ENCODE results near the gene FGF2. TPM values are rescaled to one million over a fixed set of nuclear protein-coding genes. Genes with fewer than 3 reads are reported as not detected.

FGF2 gene
- total RNA-seq, 1 experiment from 2014 or later: 134 TPM

- ChIA-PET CTCF (interaction anchor here (0.7 to 3.4 kb wide), 4 partner anchors 18 to 51 kb away, joined by 3 to 10 read pairs (median 7); no protein-coding TSS in a partner anchor), POLR2A (interaction anchor here (0.6 to 5.0 kb wide), 6 partner anchors 11 to 95 kb away, joined by 3 to 21 read pairs (median 5); no protein-coding TSS in a partner anchor)
- H3K27me3 Mint-ChIP-seq (ENCODE audit: insufficient read depth, unreplicated experiment): no peaks in the 10 kb centered on the region
- peak overlapping the region; percentile 82 for H3K27ac Mint-ChIP-seq (ENCODE audit: low read depth, unreplicated experiment)
- BruUV-seq (replicated peaks): no TSS peak
- TF ChIP-seq CTCF (IDR thresholded peaks at IDR 0.05; ENCODE audit: unreplicated experiment): no peak
- H3K36me3 Mint-ChIP-seq (ENCODE audit: insufficient read depth, unreplicated experiment): peaks cover 18% of the 10 kb centered on the region
- peaks cover 19% of the 10 kb centered on the region for H3K9me3 Mint-ChIP-seq (ENCODE audit: unreplicated experiment)
- intact Hi-C loops (cut with micrococcal nuclease): no loop called here
- no peak overlapping the region for H3K4me3 Mint-ChIP-seq (ENCODE audit: unreplicated experiment)
- DNase-seq (ENCODE audit: unreplicated experiment): no peak
- peaks cover 40% of the 10 kb centered on the region for H3K4me1 Mint-ChIP-seq (ENCODE audit: insufficient read depth, unreplicated experiment)
Observed at GRCh38 chr4:122873146-122873545, 46.5 kb downstream of the FGF2 start.

GRCh38 chr4:122873821-122874593, 47.4 kb downstream of the FGF2 start:
- ChIA-PET CTCF (interaction anchor here (0.5 to 3.4 kb wide), 7 partner anchors 11 to 58 kb away, joined by 3 to 10 read pairs (median 5); no protein-coding TSS in a partner anchor), POLR2A (interaction anchor here (0.6 to 5.0 kb wide), 14 partner anchors 10 to 141 kb away, joined by 3 to 21 read pairs (median 4); partner anchors contain the start of gene BBS12)
- no peak for TF ChIP-seq CTCF (IDR thresholded peaks at IDR 0.05; ENCODE audit: unreplicated experiment)
- DNase-seq (ENCODE audit: unreplicated experiment): peak; percentile 73
- Mint-ChIP-seq H3K4me1 (ENCODE audit: insufficient read depth, unreplicated experiment) (peaks cover 47% of the 10 kb centered on the region), H3K4me3 (ENCODE audit: unreplicated experiment) (no peak overlapping the region), H3K27me3 (ENCODE audit: insufficient read depth, unreplicated experiment) (no peaks in the 10 kb centered on the region), H3K36me3 (ENCODE audit: insufficient read depth, unreplicated experiment) (peaks cover 23% of the 10 kb centered on the region), H3K27ac (ENCODE audit: low read depth, unreplicated experiment) (peak overlapping the region; percentile 82), H3K9me3 (ENCODE audit: unreplicated experiment) (peaks cover 19% of the 10 kb centered on the region)
- intact Hi-C loops (cut with micrococcal nuclease): loop anchor here (2.0 kb wide), 1 partner anchor 43 kb away; no protein-coding TSS in a partner anchor
- BruUV-seq (replicated peaks): TSS peak; percentile 53

- H3K36me3 Mint-ChIP-seq (ENCODE audit: insufficient read depth, unreplicated experiment): peaks cover 42% of the 10 kb centered on the region
- H3K4me3 Mint-ChIP-seq (ENCODE audit: unreplicated experiment): no peak overlapping the region
- H3K27ac Mint-ChIP-seq (ENCODE audit: low read depth, unreplicated experiment): peak overlapping the region; percentile 74
- no peak for TF ChIP-seq CTCF (IDR thresholded peaks at IDR 0.05; ENCODE audit: unreplicated experiment)
- H3K9me3 Mint-ChIP-seq (ENCODE audit: unreplicated experiment): peaks cover 11% of the 10 kb centered on the region
- DNase-seq (ENCODE audit: unreplicated experiment): no peak
- ChIA-PET CTCF (interaction anchor here (0.6 to 3.4 kb wide), 7 partner anchors 37 to 405 kb away, joined by 3 to 10 read pairs (median 4); no protein-coding TSS in a partner anchor), POLR2A (interaction anchor here (0.8 to 5.0 kb wide), 5 partner anchors 20 to 176 kb away, joined by 3 to 21 read pairs (median 4); partner anchors contain the start of gene BBS12)
- peaks cover 41% of the 10 kb centered on the region for H3K4me1 Mint-ChIP-seq (ENCODE audit: insufficient read depth, unreplicated experiment)
- H3K27me3 Mint-ChIP-seq (ENCODE audit: insufficient read depth, unreplicated experiment): no peaks in the 10 kb centered on the region
- intact Hi-C loops (cut with micrococcal nuclease): loop anchor here (2.0 kb wide), 1 partner anchor 45 kb away; no protein-coding TSS in a partner anchor
- no TSS peak for BruUV-seq (replicated peaks)
Observed at GRCh38 chr4:122875949-122876348, 49.3 kb downstream of the FGF2 start.

- TF ChIP-seq CTCF (IDR thresholded peaks at IDR 0.05; ENCODE audit: unreplicated experiment): no peak
- H3K27me3 Mint-ChIP-seq (ENCODE audit: insufficient read depth, unreplicated experiment): no peaks in the 10 kb centered on the region
- no peak overlapping the region for H3K4me3 Mint-ChIP-seq (ENCODE audit: unreplicated experiment)
- CTCF ChIA-PET: interaction anchor here (0.6 to 1.6 kb wide), 5 partner anchors 36 to 273 kb away, joined by 3 to 6 read pairs (median 4); no protein-coding TSS in a partner anchor
- POLR2A ChIA-PET: interaction anchor here (0.5 to 5.0 kb wide), 6 partner anchors 13 to 176 kb away, joined by 3 to 21 read pairs (median 4); no protein-coding TSS in a partner anchor
- H3K9me3 Mint-ChIP-seq (ENCODE audit: unreplicated experiment): peaks cover 14% of the 10 kb centered on the region
- intact Hi-C loops (cut with micrococcal nuclease): no loop called here
- peaks cover 42% of the 10 kb centered on the region for H3K36me3 Mint-ChIP-seq (ENCODE audit: insufficient read depth, unreplicated experiment)
- peaks cover 39% of the 10 kb centered on the region for H3K4me1 Mint-ChIP-seq (ENCODE audit: insufficient read depth, unreplicated experiment)
- DNase-seq (ENCODE audit: unreplicated experiment): no peak
- H3K27ac Mint-ChIP-seq (ENCODE audit: low read depth, unreplicated experiment): peak overlapping the region; percentile 74
- BruUV-seq (replicated peaks): no TSS peak
Observed at GRCh38 chr4:122876456-122876855, 49.8 kb downstream of the FGF2 start.

Data from MCF 10A (cell line).